ENCODE measurements around the gene TMEM237. TPM values are rescaled to one million over a fixed set of nuclear protein-coding genes. Genes with fewer than 3 reads are reported as not detected.

TMEM237 gene
- 26.3 and 27.8 TPM in 2 replicates for total RNA-seq

GRCh38 chr2:201643216-201643890 is at the start of gene TMEM237:
TMEM237 (minus strand) TSS chr2:201643503; CDS start chr2:201643400, 103 bp downstream.

Other genes with a start within 250 kb of the TMEM237 start
- gene TRAK2, start 192.0 kb downstream of the TMEM237 start, total RNA-seq: 25.5 and 29.6 TPM in 2 replicates
- gene STRADB, start 191.8 kb downstream of the TMEM237 start, total RNA-seq: 19.7 and 26.5 TPM in 2 replicates
- 7.4 and 8.9 TPM in 2 replicates for gene MPP4, start 55.1 kb upstream of the TMEM237 start, total RNA-seq
- gene ALS2, start 137.4 kb upstream of the TMEM237 start, total RNA-seq: 29.9 and 38.9 TPM in 2 replicates
- gene CDK15, start 163.0 kb upstream of the TMEM237 start, total RNA-seq: not detected in 2 replicates

Measured in endothelial cell of coronary artery (primary cell).